GM18498 (cell line): ENCODE results near the gene CTAG1B.
"Not testable (repeated sequence)": the region's sequence is repeated elsewhere in the genome, so short reads cannot be mapped to it uniquely, and the experiment has no call there.

Source experiments
- ATAC-seq: cut with Tn5 transposase; IDR thresholded peaks from one replicate; pipeline ENCODE4 v1.9.1; 2021; ENCODE audit warnings: mild to moderate bottlenecking, moderate library complexity; ENCODE audit not compliant: unreplicated experiment

The CTAG1B gene

GRCh38 chrX:154628960-154629359, 9.9 kb upstream of the CTAG1B start:
- not testable (repeated sequence) for ATAC-seq

GRCh38 chrX:154620767-154621414, 1.8 kb upstream of the CTAG1B start:
- ATAC-seq, result not testable (repeated sequence)

- ATAC-seq, result not testable (repeated sequence)
Observed at GRCh38 chrX:154613586-154613985, 5.5 kb downstream of the CTAG1B start.

- not testable (repeated sequence) for ATAC-seq
Observed at GRCh38 chrX:154611146-154611545, 7.9 kb downstream of the CTAG1B start.

- ATAC-seq, result not testable (repeated sequence)
Observed at GRCh38 chrX:154608823-154609222, 10.3 kb downstream of the CTAG1B start.

- not testable (repeated sequence) for ATAC-seq
Observed at GRCh38 chrX:154607976-154608375, 11.1 kb downstream of the CTAG1B start.

GRCh38 chrX:154607370-154607769, 11.7 kb downstream of the CTAG1B start:
- ATAC-seq, result no peak

GRCh38 chrX:154605566-154605965, 13.5 kb downstream of the CTAG1B start:
- ATAC-seq, result no peak

- no peak for ATAC-seq
Observed at GRCh38 chrX:154603438-154604430, 15.3 kb downstream of the CTAG1B start.

GRCh38 chrX:154602766-154603437, 16.2 kb downstream of the CTAG1B start:
- ATAC-seq, result no peak

GRCh38 chrX:154602226-154602625, 16.9 kb downstream of the CTAG1B start:
- ATAC-seq, result no peak

GRCh38 chrX:154600759-154601374, 18.2 kb downstream of the CTAG1B start:
- ATAC-seq, result no peak

- ATAC-seq, result no peak
Observed at GRCh38 chrX:154599531-154599930, 19.6 kb downstream of the CTAG1B start.

GRCh38 chrX:154598656-154599055, 20.4 kb downstream of the CTAG1B start:
- ATAC-seq, result no peak

GRCh38 chrX:154597221-154597620, 21.9 kb downstream of the CTAG1B start:
- no peak for ATAC-seq

GRCh38 chrX:154596290-154596929, 22.7 kb downstream of the CTAG1B start:
- no peak for ATAC-seq

- no peak for ATAC-seq
Observed at GRCh38 chrX:154595559-154596249, 23.4 kb downstream of the CTAG1B start.

- no peak for ATAC-seq
Observed at GRCh38 chrX:154594491-154594890, 24.6 kb downstream of the CTAG1B start.

GRCh38 chrX:154593201-154593600, 25.9 kb downstream of the CTAG1B start:
- ATAC-seq, result no peak

GRCh38 chrX:154592505-154592904, 26.6 kb downstream of the CTAG1B start:
- no peak for ATAC-seq
